BJ (cell line): ENCODE data around the gene RABEP2. TPM values are rescaled to one million over a fixed set of nuclear protein-coding genes. Genes with fewer than 3 reads are reported as not detected.

Experiments
- CTCF ChIA-PET: fragments of 350-600 bp; formaldehyde crosslinking; extraction: SDS; loops from one replicate; lab custom pipeline; 2021; ENCODE audit warnings: antibody characterized with exemption, inconsistent platforms; lab: Yijun Ruan, JAX
- POLR2A ChIA-PET: fragments of 300-600 bp; sonication (Branson Sonifier 250); formaldehyde crosslinking; extraction: SDS; loops from one replicate; lab custom pipeline; 2021; ENCODE audit warnings: antibody characterized with exemption; lab: Charles Lee
- DNase-seq: peaks from one replicate; pipeline ENCODE4 v3.0.0-alpha.2; 2011; ENCODE audit warnings: low read depth
- H3K27me3 ChIP-seq: 2 replicates; pipeline ENCODE4 v1.6.0; 2011; ENCODE audit warnings: low read length; ENCODE audit not compliant: control insufficient read depth, insufficient read depth
- H3K36me3 ChIP-seq: 2 replicates; pipeline ENCODE4 v1.5.1; 2011; ENCODE audit warnings: low read length; ENCODE audit not compliant: control insufficient read depth, insufficient read depth
- H3K4me3 ChIP-seq: 2 replicates; pipeline ENCODE4 v1.5.1; 2011; ENCODE audit warnings: low read depth, mild to moderate bottlenecking, control low read depth, low read length
- CTCF ChIP-seq: IDR thresholded peaks from 2 replicates; pipeline ENCODE4 v1.5.1; 2011; ENCODE audit warnings: low read depth, mild to moderate bottlenecking, control low read depth, inconsistent platforms, low read length, moderate library complexity; ENCODE audit not compliant: insufficient read depth
- polyA plus RNA-seq: library from polyadenylated mRNA; depleted of rRNA; stranded (reverse); fragments of >200 nt; gene quantifications from 2 replicates; pipeline ENCODE4 v1.2.3, GENCODE V29; 2011

The RABEP2 gene
- polyA plus RNA-seq, 1 experiment = 20.4 TPM

- Histone ChIP-seq H3K36me3 (no peaks in the 10 kb centered on the region), H3K4me3 (no peak overlapping the region), H3K27me3 (no peaks in the 10 kb centered on the region; the same call in 1 of the 2 replicates)
- ChIA-PET CTCF (interaction anchor here (3.4 kb wide), 1 partner anchor 8 kb away, joined by 17 read pairs; no protein-coding TSS in a partner anchor), POLR2A (no interaction called here)
- TF ChIP-seq CTCF = no peak
- no peak for DNase-seq
Measured at GRCh38 chr16:28937222-28937876, 12.3 kb upstream of the RABEP2 start.

GRCh38 chr16:28936784-28937155 lies 11.7 kb upstream of the RABEP2 start:
- no peak for DNase-seq
- TF ChIP-seq CTCF = no peak
- CTCF ChIA-PET = interaction anchor here (3.4 kb wide), 1 partner anchor 8 kb away, joined by 17 read pairs; no protein-coding TSS in a partner anchor
- no peak overlapping the region for H3K4me3 ChIP-seq
- H3K27me3 ChIP-seq = no peaks in the 10 kb centered on the region
- POLR2A ChIA-PET = no interaction called here
- no peaks in the 10 kb centered on the region for H3K36me3 ChIP-seq

GRCh38 chr16:28935924-28936783 lies 11.1 kb upstream of the RABEP2 start:
- H3K4me3 ChIP-seq = no peak overlapping the region
- POLR2A ChIA-PET = no interaction called here

GRCh38 chr16:28935346-28935745 lies 10.3 kb upstream of the RABEP2 start:
- no peak for DNase-seq
- ChIA-PET CTCF (interaction anchor here (1.0 to 3.4 kb wide), 2 partner anchors 10 to 61 kb away, joined by 3 to 17 read pairs; no protein-coding TSS in a partner anchor), POLR2A (no interaction called here)
- Histone ChIP-seq H3K4me3 (no peak overlapping the region), H3K27me3 (no peaks in the 10 kb centered on the region), H3K36me3 (no peaks in the 10 kb centered on the region)
- TF ChIP-seq CTCF = no peak

More at GRCh38 chr16:28935924-28936783, 11.1 kb upstream of the RABEP2 start:
- H3K27me3 ChIP-seq = no peaks in the 10 kb centered on the region
- CTCF ChIA-PET = interaction anchor here (3.4 kb wide), 1 partner anchor 9 kb away, joined by 17 read pairs; no protein-coding TSS in a partner anchor
- TF ChIP-seq CTCF = no peak
- peak; percentile 28 for DNase-seq
- H3K36me3 ChIP-seq = no peaks in the 10 kb centered on the region

GRCh38 chr16:28933171-28933570 lies 8.1 kb upstream of the RABEP2 start:
- no peak for TF ChIP-seq CTCF
- POLR2A ChIA-PET = no interaction called here
- no peak overlapping the region for H3K4me3 ChIP-seq
- CTCF ChIA-PET = interaction anchor here (1.5 to 2.9 kb wide), 2 partner anchors 11 to 86 kb away, joined by 5 to 20 read pairs; partner anchors contain the start of gene TUFM
- no peak for DNase-seq
- H3K36me3 ChIP-seq = no peaks in the 10 kb centered on the region
- no peaks in the 10 kb centered on the region for H3K27me3 ChIP-seq
